ENCODE results near the gene MCTP1. TPM values are rescaled to one million over a fixed set of nuclear protein-coding genes. Genes with fewer than 3 reads are reported as not detected.

MCTP1 gene
- total and polyA plus RNA-seq, 9 of the 15 experiments (the other 6 are each of a cell fraction or from before 2014, with no cell fraction given): 0.04 to 0.93 (median 0.06) TPM; not detected in 4

DNA sequence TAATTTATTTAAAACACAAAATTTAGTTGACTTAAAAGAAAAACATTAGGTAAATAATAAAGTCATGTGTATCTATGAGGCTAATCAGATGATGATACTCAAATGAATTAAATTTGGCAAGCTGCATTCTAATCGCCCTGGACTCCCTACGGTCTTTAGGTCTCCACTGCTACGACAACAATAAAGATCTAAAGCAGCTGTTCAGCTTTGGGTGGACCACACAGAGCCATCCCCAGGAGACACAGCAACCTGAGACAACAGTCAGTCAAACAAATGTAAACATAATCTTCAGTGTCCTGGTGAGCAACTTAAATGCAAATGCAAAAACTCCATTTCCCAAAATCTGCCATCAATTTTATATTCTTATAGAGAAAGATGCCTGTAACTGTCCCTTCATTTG is 65.5 kb downstream of the MCTP1 start:
- H2AFZ ChIP-seq (ENCODE audit: low read depth, low read length): no peak overlapping the region
- ChIA-PET CTCF (ENCODE audit: low intra/inter-chr PET ratio) (no interaction called here), POLR2A (no interaction called here)
- TF ChIP-seq FOXA1 (IDR thresholded peaks at IDR 0.05; ENCODE audit: borderline replicate concordance): no peak
- TF ChIP-seq, protein P1, sequence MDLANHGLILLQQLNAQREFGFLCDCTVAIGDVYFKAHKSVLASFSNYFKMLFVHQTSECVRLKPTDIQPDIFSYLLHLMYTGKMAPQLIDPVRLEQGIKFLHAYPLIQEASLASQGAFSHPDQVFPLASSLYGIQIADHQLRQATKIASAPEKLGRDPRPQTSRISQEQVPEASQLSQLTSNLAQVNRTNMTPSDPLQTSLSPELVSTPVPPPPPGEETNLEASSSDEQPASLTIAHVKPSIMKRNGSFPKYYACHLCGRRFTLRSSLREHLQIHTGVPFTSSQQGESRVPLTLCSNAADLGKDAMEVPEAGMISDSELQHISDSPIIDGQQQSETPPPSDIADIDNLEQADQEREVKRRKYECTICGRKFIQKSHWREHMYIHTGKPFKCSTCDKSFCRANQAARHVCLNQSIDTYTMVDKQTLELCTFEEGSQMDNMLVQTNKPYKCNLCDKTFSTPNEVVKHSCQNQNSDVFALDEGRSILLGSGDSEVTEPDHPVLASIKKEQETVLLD (IDR thresholded peaks at IDR 0.05): no peak
- TF ChIP-seq ARHGAP35 (IDR thresholded peaks at IDR 0.05; ENCODE audit: partially characterized antibody): no peak
- TF ChIP-seq IRF1 (CRISPR knock-in tag; IDR thresholded peaks at IDR 0.05; ENCODE audit: borderline replicate concordance): no peak
- TF ChIP-seq ZNF232 (CRISPR knock-in tag; IDR thresholded peaks at IDR 0.05): no peak
- TF ChIP-seq TCF7L2 (IDR thresholded peaks at IDR 0.05; ENCODE audit: low read depth, low read length): no peak
- TF ChIP-seq FOXJ3 (CRISPR knock-in tag; IDR thresholded peaks at IDR 0.05): no peak
- TF ChIP-seq, protein P2, sequence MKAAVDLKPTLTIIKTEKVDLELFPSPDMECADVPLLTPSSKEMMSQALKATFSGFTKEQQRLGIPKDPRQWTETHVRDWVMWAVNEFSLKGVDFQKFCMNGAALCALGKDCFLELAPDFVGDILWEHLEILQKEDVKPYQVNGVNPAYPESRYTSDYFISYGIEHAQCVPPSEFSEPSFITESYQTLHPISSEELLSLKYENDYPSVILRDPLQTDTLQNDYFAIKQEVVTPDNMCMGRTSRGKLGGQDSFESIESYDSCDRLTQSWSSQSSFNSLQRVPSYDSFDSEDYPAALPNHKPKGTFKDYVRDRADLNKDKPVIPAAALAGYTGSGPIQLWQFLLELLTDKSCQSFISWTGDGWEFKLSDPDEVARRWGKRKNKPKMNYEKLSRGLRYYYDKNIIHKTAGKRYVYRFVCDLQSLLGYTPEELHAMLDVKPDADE (conservative IDR thresholded peaks at IDR 0.05; ENCODE audit: control insufficient read depth, low read depth, low read length): no peak
- no peak for TF ChIP-seq RAD51 (IDR thresholded peaks at IDR 0.05; ENCODE audit: borderline replicate concordance, low read depth)
- TF ChIP-seq CREB1 (IDR thresholded peaks at IDR 0.05): no peak
- no peak for TF ChIP-seq CREB1 (CRISPR knock-in tag; IDR thresholded peaks at IDR 0.05)
- no peak for TF ChIP-seq NFRKB (IDR thresholded peaks at IDR 0.05; ENCODE audit: low read depth)
- TF ChIP-seq ZNF41 (CRISPR knock-in tag; conservative IDR thresholded peaks at IDR 0.05): no peak
- TF ChIP-seq TEAD1 (CRISPR knock-in tag; IDR thresholded peaks at IDR 0.05): no peak
- no peak for TF ChIP-seq XRCC3 (IDR thresholded peaks at IDR 0.05)
- TF ChIP-seq RUNX1 (IDR thresholded peaks at IDR 0.05; ENCODE audit: low read depth): no peak
- TF ChIP-seq SP2 (IDR thresholded peaks at IDR 0.05; ENCODE audit: extremely low read depth, low read depth, low read length, poor library complexity, severe bottlenecking): no peak
- no peak for TF ChIP-seq OTX1 (CRISPR knock-in tag; IDR thresholded peaks at IDR 0.05)
- H3K9me3 ChIP-seq (replicated peaks; ENCODE audit: control insufficient read depth, insufficient read depth, low read depth, low read length): no peaks in the 10 kb centered on the region
- no peak for ATAC-seq
- no peaks in the 10 kb centered on the region for H3K36me3 ChIP-seq (ENCODE audit: control insufficient read depth, insufficient read depth, low read length)
- no peaks in the 10 kb centered on the region for H3K4me1 ChIP-seq (replicated peaks in 1 of 2; ENCODE audit: control insufficient read depth in 2 of 2, insufficient read depth in 2 of 2, low read length in 2 of 2)
- intact Hi-C loops (cut with micrococcal nuclease) (no loop called here), in situ Hi-C loops (cut with MboI) (no loop called here)
- no peak overlapping the region for H3K4me3 ChIP-seq
- WGBS (ENCODE audit: insufficient coverage, low coverage, missing lambda C conversion rate): 0% methylated on average over 3 of the region's 3 CpGs
- no peaks in the 10 kb centered on the region for H4K20me1 ChIP-seq (replicated peaks; ENCODE audit: control insufficient read depth, insufficient read depth, low read length)
- no peak overlapping the region for H3K4me2 ChIP-seq (ENCODE audit: insufficient read depth, low read length)
- no peak overlapping the region for H3K27ac ChIP-seq (ENCODE audit: extremely low read depth, low read depth, low read length)
- FAIRE-seq: no peak
- peaks cover 3% of the 10 kb centered on the region for H3K9me1 ChIP-seq (ENCODE audit: control insufficient read depth, insufficient read depth, low read length)
- H3K79me2 ChIP-seq (ENCODE audit: control insufficient read depth, insufficient read depth, low read length): no peaks in the 10 kb centered on the region
- BruUV-seq (replicated peaks): no TSS peak
- no peaks in the 10 kb centered on the region for H3K27me3 ChIP-seq (ENCODE audit: control insufficient read depth in 2 of 2, insufficient read depth in 2 of 2, low read length in 2 of 2)
- no peak overlapping the region for H3K9ac ChIP-seq (ENCODE audit: insufficient read depth in 1 of 2, low read depth in 2 of 2, low read length in 2 of 2)
- no peak for DNase-seq (ENCODE audit: extremely low read depth in 1 of 4, low spot score in 3 of 4)
